Stimulated activated CD4-positive, alpha-beta T cell treated with anti-CD3 and anti-CD28 coated beads, Interleukin-12 subunit alpha, Interleukin-12 subunit beta, amount 100 ng/mL, for 24 hours (primary cell): Measurements from ENCODE around the gene SPATA17.
"Not testable (repeated sequence)": the region's sequence is repeated elsewhere in the genome, so short reads cannot be mapped to it uniquely, and the experiment has no call there.

Experiments
- DNase-seq, 2 experiments: peaks; one replicate each; pipeline ENCODE4 v3.0.0-alpha.2; 2020; ENCODE audit warnings: low read depth in 2 of 2

The SPATA17 gene

DNA sequence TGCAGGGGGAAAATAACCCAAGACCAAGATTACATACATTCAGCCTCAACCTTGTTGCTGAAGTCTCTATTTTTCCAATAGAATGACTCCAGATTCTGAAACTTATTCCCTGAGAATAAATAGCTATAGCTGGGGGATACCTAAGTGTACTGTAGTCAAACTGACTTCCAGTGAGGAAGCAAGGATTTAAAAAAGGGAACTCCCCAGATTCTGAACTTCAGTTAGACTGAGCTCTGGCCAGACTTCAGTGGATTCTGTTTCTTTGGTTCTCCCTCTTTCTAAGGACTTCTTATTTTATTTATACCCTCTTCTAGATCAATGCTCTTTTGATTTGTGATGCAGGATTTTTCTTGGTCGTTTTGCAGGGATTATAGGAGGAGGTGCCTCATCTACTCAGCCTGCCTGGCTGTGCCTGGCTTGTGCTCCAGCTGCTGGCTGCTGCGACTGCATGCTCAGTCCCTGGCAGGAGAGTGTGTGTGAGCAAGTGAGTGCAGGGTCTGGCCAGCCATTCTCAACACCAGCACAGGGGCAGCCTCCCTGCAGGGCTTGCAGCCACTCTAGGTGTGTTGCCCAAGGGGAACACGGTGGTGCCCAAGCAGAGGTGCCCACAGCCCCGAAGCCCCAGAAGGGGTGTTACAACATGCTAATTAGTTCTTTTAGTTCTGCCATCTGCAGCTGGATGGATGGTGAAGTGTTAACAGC is 43.0 kb downstream of the SPATA17 start:
- no peak for DNase-seq

GRCh38 chr1:217681806-217682205 is 50.7 kb downstream of the SPATA17 start:
- DNase-seq, result no peak

- DNase-seq, result no peak
These were observed 56.4 kb downstream of the SPATA17 start for GRCh38 chr1:217687511-217687910.

DNA sequence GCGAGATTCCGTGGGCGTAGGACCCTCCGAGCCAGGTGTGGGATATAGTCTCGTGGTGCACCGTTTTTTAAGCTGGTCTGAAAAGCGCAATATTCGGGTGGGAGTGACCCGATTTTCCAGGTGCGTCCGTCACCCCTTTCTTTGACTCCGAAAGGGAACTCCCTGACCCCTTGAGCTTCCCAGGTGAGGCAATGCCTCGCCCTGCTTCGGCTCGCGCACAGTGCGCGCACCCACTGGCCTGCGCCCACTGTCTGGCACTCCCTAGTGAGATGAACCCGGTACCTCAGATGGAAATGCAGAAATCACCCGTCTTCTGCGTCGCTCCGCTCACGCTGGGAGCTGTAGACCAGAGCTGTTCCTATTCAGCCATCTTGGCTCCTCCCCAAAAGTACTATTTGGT is 65.0 kb downstream of the SPATA17 start:
- DNase-seq, result not testable (repeated sequence)

GRCh38 chr1:217703326-217703725 is 72.2 kb downstream of the SPATA17 start:
- DNase-seq, result no peak

DNA sequence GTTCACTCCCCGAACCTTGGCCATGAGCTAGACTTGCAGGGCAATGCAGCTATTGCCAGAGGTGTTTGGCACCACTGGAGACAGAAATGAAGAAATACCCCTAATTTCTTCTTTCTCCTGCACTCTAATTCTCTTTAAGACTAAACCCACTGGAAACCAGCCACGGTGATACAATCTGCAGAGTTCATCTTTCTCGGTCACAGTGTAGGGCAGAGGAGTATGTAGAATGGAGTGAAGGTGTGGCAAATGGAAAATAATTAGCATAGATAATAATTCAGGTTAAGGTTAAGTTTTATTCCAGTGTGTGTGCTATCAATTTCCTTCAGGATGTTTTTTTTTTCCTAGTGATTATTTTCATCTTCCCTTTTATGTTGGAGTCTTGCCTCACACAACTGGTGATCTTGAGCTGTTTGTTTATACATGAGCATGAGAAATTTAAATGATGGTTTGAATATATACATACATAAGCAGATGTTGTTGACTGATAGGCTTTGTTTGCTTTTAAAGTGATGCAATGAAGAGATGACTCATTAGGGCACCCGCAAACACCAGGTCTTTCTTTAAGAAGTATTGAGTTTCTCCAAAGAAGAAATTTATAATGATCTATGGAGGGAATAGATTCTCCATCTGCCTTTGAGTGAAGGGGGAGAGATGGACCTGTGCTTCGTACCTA is 81.9 kb downstream of the SPATA17 start:
- no peak for DNase-seq

- DNase-seq, result no peak
These were observed 84.5 kb downstream of the SPATA17 start for GRCh38 chr1:217715681-217716080.

GRCh38 chr1:217717959-217718358 is 86.8 kb downstream of the SPATA17 start:
- DNase-seq, result no peak

DNA sequence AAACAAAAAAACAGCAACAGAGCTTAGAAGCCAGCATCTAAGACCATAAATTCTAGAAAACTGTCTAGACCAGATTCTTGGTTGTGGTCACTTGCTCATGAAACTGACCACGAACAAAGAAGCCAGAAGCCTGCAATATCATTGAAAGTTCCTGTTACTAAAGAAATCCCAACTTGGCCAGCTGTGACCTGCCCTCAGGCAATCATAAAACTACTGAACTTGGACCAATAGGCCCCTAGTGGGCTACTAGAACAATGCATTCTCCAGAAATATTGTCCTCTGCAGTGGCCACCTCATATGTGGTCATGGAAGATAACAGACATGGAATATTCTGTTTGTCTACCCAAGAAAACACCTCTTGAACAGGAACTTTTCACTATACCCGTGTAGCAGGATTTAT is 87.7 kb downstream of the SPATA17 start:
- no peak for DNase-seq

DNA sequence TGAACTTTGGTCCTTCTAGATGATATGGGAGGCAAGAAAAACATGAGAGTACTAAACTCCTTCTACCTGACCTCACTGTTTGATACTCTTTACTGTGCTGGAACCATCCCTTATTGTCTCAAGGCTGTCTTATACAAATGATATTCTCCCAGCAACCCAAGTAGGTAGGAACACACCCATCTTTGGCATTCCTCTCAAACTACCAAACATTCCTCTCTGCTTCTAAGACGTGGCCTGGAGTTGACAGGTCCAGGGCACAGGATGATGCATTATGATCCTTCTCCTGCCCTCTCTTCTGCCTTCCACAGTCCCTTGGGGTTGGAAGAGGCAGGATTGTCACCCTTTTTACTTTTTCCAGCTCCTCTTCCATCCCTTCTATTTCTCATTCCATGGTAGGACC is 90.5 kb downstream of the SPATA17 start:
- DNase-seq, result no peak

DNA sequence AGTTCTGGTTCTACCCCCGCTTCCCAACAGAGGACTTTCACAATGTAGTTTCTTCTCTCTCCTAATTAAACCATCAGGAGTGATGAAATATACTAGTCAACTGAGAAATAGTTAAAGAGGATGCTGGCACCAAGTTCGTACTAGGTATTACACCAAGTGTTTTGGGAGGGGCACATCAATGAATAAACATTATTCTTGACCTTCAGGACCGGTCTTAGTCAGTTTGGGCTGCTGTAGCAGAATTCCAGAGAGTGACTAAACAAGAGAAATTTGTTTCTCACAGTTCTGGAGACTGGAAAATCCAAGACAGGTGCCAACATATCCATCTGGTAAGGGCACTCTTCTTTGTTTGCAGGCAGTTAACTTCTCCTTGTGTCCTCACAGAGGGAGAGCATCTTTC is 103.8 kb downstream of the SPATA17 start:
- DNase-seq, result no peak

- no peak for DNase-seq
These were observed 116.1 kb downstream of the SPATA17 start for GRCh38 chr1:217747156-217747769.

GRCh38 chr1:217769768-217770167 is 138.6 kb downstream of the SPATA17 start:
- no peak for DNase-seq

DNA sequence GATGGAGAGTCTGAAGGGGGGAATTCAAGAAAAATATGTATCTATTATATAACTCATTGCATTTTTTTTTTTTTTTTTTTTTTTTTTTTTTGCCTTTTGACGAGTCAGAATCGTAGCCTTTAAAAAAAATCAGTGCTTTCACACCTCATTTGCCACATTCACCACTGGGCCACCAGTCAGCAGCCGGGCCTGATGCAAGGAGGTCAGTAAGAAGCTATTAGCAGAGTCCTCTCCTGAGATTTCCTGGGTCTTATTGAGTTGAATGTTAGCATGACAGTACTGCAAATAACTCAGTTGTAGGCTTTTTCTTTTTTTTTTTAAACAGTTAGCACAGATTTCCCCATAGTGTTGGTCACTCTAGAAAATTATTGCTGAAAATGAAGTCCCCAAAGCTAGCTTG is 139.8 kb downstream of the SPATA17 start:
- DNase-seq, result no peak

- no peak for DNase-seq
These were observed 145.5 kb downstream of the SPATA17 start for GRCh38 chr1:217776693-217777092.

- DNase-seq, result no peak
These were observed 149.9 kb downstream of the SPATA17 start for GRCh38 chr1:217781056-217781455.

- DNase-seq, result no peak
These were observed 159.9 kb downstream of the SPATA17 start for GRCh38 chr1:217791091-217791490.

- no peak for DNase-seq
These were observed 174.6 kb downstream of the SPATA17 start for GRCh38 chr1:217805792-217806191.

DNA sequence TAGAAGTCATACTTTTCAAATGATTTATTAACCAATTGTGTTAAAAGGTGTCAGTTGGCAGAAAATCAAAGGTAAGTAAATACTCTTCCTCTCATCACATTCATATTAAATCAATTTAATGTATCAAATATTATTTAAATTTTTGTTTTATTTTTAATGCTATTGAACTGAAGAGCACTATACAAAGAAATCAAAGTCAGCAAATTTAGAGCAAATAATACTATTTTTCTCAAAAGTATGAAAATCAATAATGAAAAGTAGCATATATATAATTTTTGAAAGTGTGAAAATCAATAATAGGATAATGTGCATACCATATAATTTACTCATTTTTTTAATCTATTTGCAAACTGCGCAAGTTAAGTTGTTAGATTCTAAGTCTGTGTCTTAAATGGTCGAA is 181.0 kb downstream of the SPATA17 start:
- DNase-seq, result no peak

DNA sequence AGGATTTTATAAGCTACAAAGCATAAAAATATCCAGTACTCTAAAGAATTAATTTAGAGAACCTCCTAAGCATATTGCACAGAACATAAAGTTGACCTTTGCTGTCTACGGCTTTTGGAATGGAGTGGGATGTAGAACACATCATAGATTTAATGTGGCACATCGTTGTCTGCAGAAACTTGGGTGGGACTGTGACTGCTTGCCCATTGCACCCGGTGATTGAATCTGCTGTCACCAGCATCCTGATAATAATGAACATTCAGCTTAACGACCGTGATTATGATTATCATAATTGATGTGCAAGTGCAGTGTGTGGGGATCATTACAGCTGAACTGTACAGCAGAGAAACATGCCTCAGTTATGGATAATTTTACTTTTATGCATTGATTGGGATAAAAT is 181.9 kb downstream of the SPATA17 start:
- DNase-seq, result no peak

GRCh38 chr1:217837691-217838090 is 206.5 kb downstream of the SPATA17 start:
- DNase-seq, result no peak

DNA sequence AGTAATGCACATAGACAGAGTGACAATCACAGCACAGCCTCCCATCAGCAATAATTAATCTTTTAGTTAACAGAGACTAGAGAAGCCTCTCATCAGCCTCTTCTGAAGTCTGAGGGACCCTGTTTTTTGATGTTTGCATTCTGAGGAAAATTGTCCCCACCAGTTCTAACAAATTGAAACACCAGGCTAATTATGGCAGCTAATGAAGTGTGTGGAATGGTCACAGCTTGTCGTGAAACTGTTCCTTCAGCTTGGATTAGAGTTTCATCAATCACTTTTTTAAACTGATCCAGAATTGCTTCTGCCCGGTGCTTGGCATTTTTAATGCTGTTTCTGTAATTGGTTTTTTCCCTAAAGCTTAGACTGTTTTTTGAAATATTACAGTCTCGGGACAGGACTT is 208.0 kb downstream of the SPATA17 start:
- DNase-seq, result no peak

DNA sequence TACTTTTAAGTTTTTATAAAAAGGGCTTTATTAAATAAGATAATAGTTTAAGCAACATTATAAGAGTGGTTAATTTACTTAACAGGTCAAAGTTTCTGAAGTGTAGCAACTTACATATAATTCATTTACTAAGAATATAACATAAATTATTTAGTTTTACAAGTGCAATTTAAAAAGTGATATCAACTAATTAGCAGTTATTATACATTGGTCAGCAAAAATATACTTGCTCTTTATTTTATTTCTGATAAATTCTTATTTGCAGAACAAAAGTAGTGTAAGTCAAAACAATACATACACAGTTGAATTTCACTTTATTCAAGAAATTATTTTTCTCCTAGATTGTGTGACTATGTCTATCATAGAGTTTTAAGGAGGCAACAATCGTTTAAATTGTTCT is 215.6 kb downstream of the SPATA17 start:
- no peak for DNase-seq
